HEK293 (cell line): Measurements from ENCODE around the gene LY6G6F.

Experiments used
- CTCF ChIA-PET: fragments of 350-600 bp; formaldehyde crosslinking; extraction: SDS; loops from one replicate; lab custom pipeline; 2021; ENCODE audit warnings: antibody characterized with exemption; lab: Yijun Ruan, JAX
- POLR2A ChIA-PET: fragments of 300-600 bp; formaldehyde crosslinking; extraction: SDS; loops from one replicate; lab custom pipeline; 2020; ENCODE audit warnings: antibody characterized with exemption, inconsistent platforms; lab: Yijun Ruan, JAX
- H3K27ac ChIP-seq: fragments of 200-500 bp; sonication (Bioruptor generic); 2 replicates; pipeline ENCODE4 v1.5.1; 2014; ENCODE audit warnings: low read depth, low read length, control low read depth, inconsistent platforms; ENCODE audit errors: extremely low read depth
- H3K36me3 ChIP-seq, 2 experiments: fragments of 200-500 bp in 1 of 2; sonication (Bioruptor generic) in 1 of 2; 1 replicate in 1 of 2; 2 replicates in 1 of 2; pipeline ENCODE4 v1.5.1; 2014 to 2017; ENCODE audit warnings: inconsistent platforms in 2 of 2, low read length in 2 of 2; ENCODE audit not compliant: control insufficient read depth in 2 of 2, insufficient read depth in 1 of 2
- H3K4me1 ChIP-seq: fragments of 200-500 bp; sonication (Bioruptor generic); 2 replicates; pipeline ENCODE4 v1.5.1; 2014; ENCODE audit warnings: mild to moderate bottlenecking, low read length, inconsistent platforms; ENCODE audit not compliant: control insufficient read depth, insufficient read depth
- H3K4me3 ChIP-seq: 2 replicates; pipeline ENCODE4 v1.5.1; 2011; ENCODE audit warnings: low read depth, mild to moderate bottlenecking, control low read depth, low read length, moderate library complexity
- H3K9me3 ChIP-seq: fragments of 200-500 bp; sonication (Bioruptor generic); 2 replicates; pipeline ENCODE4 v1.5.1; 2014; ENCODE audit warnings: low read depth, low read length, inconsistent platforms; ENCODE audit not compliant: control insufficient read depth, insufficient read depth
- GLIS2 ChIP-seq: fragments of 450-650 bp; formaldehyde crosslinking; IDR thresholded peaks from 2 replicates; pipeline ENCODE4 v1.5.1; 2016; ENCODE audit warnings: missing biosample characterization, missing genetic modification characterization
- KLF7 ChIP-seq: fragments of 450-650 bp; formaldehyde crosslinking; IDR thresholded peaks from 2 replicates; pipeline ENCODE4 v1.5.1; 2016; ENCODE audit warnings: missing biosample characterization, missing genetic modification characterization, borderline replicate concordance
- KLF9 ChIP-seq: fragments of 450-650 bp; formaldehyde crosslinking; IDR thresholded peaks from 2 replicates; pipeline ENCODE4 v1.5.1; 2016; ENCODE audit warnings: missing biosample characterization, missing genetic modification characterization, low read depth
- OVOL3 ChIP-seq: fragments of 450-650 bp; formaldehyde crosslinking; IDR thresholded peaks from 2 replicates; pipeline ENCODE4 v1.5.1; 2016; ENCODE audit warnings: missing biosample characterization, missing genetic modification characterization
- SP2 ChIP-seq: fragments of 450-650 bp; formaldehyde crosslinking; IDR thresholded peaks from 2 replicates; pipeline ENCODE4 v1.5.1; 2016; ENCODE audit warnings: missing biosample characterization, missing genetic modification characterization
- ZBTB21 ChIP-seq: fragments of 450-650 bp; formaldehyde crosslinking; IDR thresholded peaks from 2 replicates; pipeline ENCODE4 v1.5.1; 2017; ENCODE audit warnings: missing biosample characterization, missing genetic modification characterization
- ZBTB8A ChIP-seq: fragments of 450-650 bp; formaldehyde crosslinking; IDR thresholded peaks from 2 replicates; pipeline ENCODE4 v1.5.1; 2016; ENCODE audit warnings: missing biosample characterization, missing genetic modification characterization
- ZFHX2 ChIP-seq: fragments of 450-650 bp; formaldehyde crosslinking; conservative IDR thresholded peaks from 2 replicates; pipeline ENCODE4 v1.5.1; 2016; ENCODE audit warnings: missing biosample characterization, missing genetic modification characterization
- ZNF114 ChIP-seq: fragments of 450-650 bp; formaldehyde crosslinking; IDR thresholded peaks from 2 replicates; pipeline ENCODE4 v1.5.0; 2017; ENCODE audit warnings: missing biosample characterization, missing genetic modification characterization
- ZNF121 ChIP-seq: fragments of 450-650 bp; formaldehyde crosslinking; IDR thresholded peaks from 2 replicates; pipeline ENCODE4 v1.5.1; 2016; ENCODE audit warnings: missing biosample characterization, missing genetic modification characterization
- ZNF140 ChIP-seq: fragments of 450-650 bp; formaldehyde crosslinking; IDR thresholded peaks from 2 replicates; pipeline ENCODE4 v1.5.1; 2016; ENCODE audit warnings: missing biosample characterization, missing genetic modification characterization
- ZNF184 ChIP-seq: fragments of 450-650 bp; IDR thresholded peaks from 2 replicates; pipeline ENCODE4 v1.5.1; 2018; ENCODE audit warnings: missing biosample characterization, mild to moderate bottlenecking, missing genetic modification characterization
- ZNF2 ChIP-seq: fragments of 450-650 bp; formaldehyde crosslinking; IDR thresholded peaks from 2 replicates; pipeline ENCODE4 v1.5.1; 2016; ENCODE audit warnings: missing biosample characterization, missing genetic modification characterization
- ZNF248 ChIP-seq: fragments of 450-650 bp; formaldehyde crosslinking; IDR thresholded peaks from 2 replicates; pipeline ENCODE4 v1.5.1; 2017; ENCODE audit warnings: missing biosample characterization, missing genetic modification characterization
- ZNF302 ChIP-seq: fragments of 450-650 bp; formaldehyde crosslinking; IDR thresholded peaks from 2 replicates; pipeline ENCODE4 v1.5.1; 2016; ENCODE audit warnings: missing biosample characterization, missing genetic modification characterization, low read depth
- ZNF394 ChIP-seq: fragments of 450-650 bp; formaldehyde crosslinking; IDR thresholded peaks from 2 replicates; pipeline ENCODE4 v1.5.1; 2016; ENCODE audit warnings: missing biosample characterization, missing genetic modification characterization, mild to moderate bottlenecking, moderate library complexity, borderline replicate concordance
- ZNF423 ChIP-seq: fragments of 450-650 bp; formaldehyde crosslinking; IDR thresholded peaks from 2 replicates; pipeline ENCODE4 v1.5.1; 2016; ENCODE audit warnings: missing biosample characterization, missing genetic modification characterization
- ZNF514 ChIP-seq: fragments of 450-650 bp; formaldehyde crosslinking; IDR thresholded peaks from 2 replicates; pipeline ENCODE4 v1.5.1; 2016; ENCODE audit warnings: missing biosample characterization, missing genetic modification characterization
- ZNF558 ChIP-seq: fragments of 450-650 bp; formaldehyde crosslinking; IDR thresholded peaks from 2 replicates; pipeline ENCODE4 v1.5.1; 2016; ENCODE audit warnings: missing biosample characterization, missing genetic modification characterization
- ZNF626 ChIP-seq: fragments of 450-650 bp; sonication (Bioruptor Pico); formaldehyde crosslinking; IDR thresholded peaks from 2 replicates; pipeline ENCODE4 v1.5.1; 2018; ENCODE audit warnings: missing biosample characterization, missing genetic modification characterization, inconsistent platforms
- ZNF837 ChIP-seq: fragments of 450-650 bp; formaldehyde crosslinking; IDR thresholded peaks from 2 replicates; pipeline ENCODE4 v1.5.1; 2016; ENCODE audit warnings: missing biosample characterization, missing genetic modification characterization
- ZNF843 ChIP-seq: fragments of 450-650 bp; formaldehyde crosslinking; IDR thresholded peaks from 2 replicates; pipeline ENCODE4 v1.5.1; 2016; ENCODE audit warnings: missing biosample characterization, missing genetic modification characterization
- ZSCAN16 ChIP-seq: fragments of 450-650 bp; formaldehyde crosslinking; IDR thresholded peaks from 2 replicates; pipeline ENCODE4 v1.5.1; 2016; ENCODE audit warnings: missing biosample characterization, missing genetic modification characterization
- ZXDB ChIP-seq: fragments of 450-650 bp; formaldehyde crosslinking; IDR thresholded peaks from 2 replicates; pipeline ENCODE4 v1.5.1; 2016; ENCODE audit warnings: missing biosample characterization, missing genetic modification characterization
- TF ChIP-seq, protein P1 (sequence below): fragments of 450-650 bp; formaldehyde crosslinking; IDR thresholded peaks from 2 replicates; pipeline ENCODE4 v1.5.1; 2017; ENCODE audit warnings: missing biosample characterization, missing genetic modification characterization
- TF ChIP-seq, protein P2 (sequence below): fragments of 450-650 bp; formaldehyde crosslinking; IDR thresholded peaks from 2 replicates; pipeline ENCODE4 v1.5.1; 2016; ENCODE audit warnings: missing biosample characterization, missing genetic modification characterization
- TF ChIP-seq, protein P3 (sequence below): fragments of 450-650 bp; formaldehyde crosslinking; IDR thresholded peaks from 2 replicates; pipeline ENCODE4 v1.5.1; 2016; ENCODE audit warnings: missing biosample characterization, missing genetic modification characterization
- TF ChIP-seq, protein P4 (sequence below): fragments of 450-650 bp; formaldehyde crosslinking; IDR thresholded peaks from 2 replicates; pipeline ENCODE4 v1.5.1; 2017; ENCODE audit warnings: missing biosample characterization, missing genetic modification characterization
- TF ChIP-seq, protein P5 (sequence below): fragments of 450-650 bp; formaldehyde crosslinking; IDR thresholded peaks from 2 replicates; pipeline ENCODE4 v1.5.0; 2017; ENCODE audit warnings: missing biosample characterization, missing genetic modification characterization, borderline replicate concordance

The LY6G6F gene

DNA sequence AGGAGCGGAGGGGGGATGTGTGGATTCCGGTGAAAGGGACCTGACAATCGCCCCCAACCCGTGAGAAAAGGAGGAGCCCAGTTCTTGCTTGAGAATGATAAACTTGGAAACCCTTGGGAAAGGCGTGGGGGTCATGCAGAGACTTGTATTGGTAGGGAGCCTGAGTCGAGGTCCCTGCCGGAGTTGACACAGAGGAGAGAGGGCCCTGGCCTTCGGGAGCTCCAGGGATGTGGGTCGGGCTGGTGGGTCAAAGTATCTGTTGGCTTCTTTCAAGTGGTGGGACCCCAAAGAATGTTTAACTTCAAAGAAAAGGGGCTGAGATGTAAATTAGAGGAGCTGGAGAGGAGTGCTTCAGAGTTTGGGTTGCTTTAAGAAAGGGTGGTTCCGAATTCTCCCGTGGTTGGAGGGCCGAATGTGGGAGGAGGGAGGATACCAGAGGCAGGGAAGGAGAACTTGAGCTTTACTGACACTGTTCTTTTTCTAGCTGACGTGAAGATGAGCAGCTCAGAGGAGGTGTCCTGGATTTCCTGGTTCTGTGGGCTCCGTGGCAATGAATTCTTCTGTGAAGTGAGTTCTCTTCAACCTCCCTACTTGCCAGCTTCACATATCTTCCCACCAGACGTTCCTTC lies 40.2 kb upstream of the LY6G6F start (continued):
- TF ChIP-seq, protein P1, sequence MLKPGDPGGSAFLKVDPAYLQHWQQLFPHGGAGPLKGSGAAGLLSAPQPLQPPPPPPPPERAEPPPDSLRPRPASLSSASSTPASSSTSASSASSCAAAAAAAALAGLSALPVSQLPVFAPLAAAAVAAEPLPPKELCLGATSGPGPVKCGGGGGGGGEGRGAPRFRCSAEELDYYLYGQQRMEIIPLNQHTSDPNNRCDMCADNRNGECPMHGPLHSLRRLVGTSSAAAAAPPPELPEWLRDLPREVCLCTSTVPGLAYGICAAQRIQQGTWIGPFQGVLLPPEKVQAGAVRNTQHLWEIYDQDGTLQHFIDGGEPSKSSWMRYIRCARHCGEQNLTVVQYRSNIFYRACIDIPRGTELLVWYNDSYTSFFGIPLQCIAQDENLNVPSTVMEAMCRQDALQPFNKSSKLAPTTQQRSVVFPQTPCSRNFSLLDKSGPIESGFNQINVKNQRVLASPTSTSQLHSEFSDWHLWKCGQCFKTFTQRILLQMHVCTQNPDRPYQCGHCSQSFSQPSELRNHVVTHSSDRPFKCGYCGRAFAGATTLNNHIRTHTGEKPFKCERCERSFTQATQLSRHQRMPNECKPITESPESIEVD (tag by site-specific recombination), result no peak
- no peak for TF ChIP-seq ZNF248 (tag by site-specific recombination)
- TF ChIP-seq, protein P2, sequence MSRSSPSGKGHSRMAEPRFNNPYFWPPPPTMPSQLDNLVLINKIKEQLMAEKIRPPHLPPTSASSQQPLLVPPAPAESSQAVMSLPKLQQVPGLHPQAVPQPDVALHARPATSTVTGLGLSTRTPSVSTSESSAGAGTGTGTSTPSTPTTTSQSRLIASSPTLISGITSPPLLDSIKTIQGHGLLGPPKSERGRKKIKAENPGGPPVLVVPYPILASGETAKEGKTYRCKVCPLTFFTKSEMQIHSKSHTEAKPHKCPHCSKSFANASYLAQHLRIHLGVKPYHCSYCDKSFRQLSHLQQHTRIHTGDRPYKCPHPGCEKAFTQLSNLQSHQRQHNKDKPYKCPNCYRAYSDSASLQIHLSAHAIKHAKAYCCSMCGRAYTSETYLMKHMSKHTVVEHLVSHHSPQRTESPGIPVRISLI (tag by site-specific recombination), result no peak
- no peak for TF ChIP-seq ZNF514
- TF ChIP-seq KLF7, result no peak
- no peak for TF ChIP-seq ZNF302
- no peak for TF ChIP-seq ZNF843 (tag by site-specific recombination)
- no peak for TF ChIP-seq ZBTB8A (tag by site-specific recombination)
- TF ChIP-seq, protein P3, sequence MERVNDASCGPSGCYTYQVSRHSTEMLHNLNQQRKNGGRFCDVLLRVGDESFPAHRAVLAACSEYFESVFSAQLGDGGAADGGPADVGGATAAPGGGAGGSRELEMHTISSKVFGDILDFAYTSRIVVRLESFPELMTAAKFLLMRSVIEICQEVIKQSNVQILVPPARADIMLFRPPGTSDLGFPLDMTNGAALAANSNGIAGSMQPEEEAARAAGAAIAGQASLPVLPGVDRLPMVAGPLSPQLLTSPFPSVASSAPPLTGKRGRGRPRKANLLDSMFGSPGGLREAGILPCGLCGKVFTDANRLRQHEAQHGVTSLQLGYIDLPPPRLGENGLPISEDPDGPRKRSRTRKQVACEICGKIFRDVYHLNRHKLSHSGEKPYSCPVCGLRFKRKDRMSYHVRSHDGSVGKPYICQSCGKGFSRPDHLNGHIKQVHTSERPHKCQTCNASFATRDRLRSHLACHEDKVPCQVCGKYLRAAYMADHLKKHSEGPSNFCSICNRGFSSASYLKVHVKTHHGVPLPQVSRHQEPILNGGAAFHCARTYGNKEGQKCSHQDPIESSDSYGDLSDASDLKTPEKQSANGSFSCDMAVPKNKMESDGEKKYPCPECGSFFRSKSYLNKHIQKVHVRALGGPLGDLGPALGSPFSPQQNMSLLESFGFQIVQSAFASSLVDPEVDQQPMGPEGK, result no peak
- TF ChIP-seq ZNF121 (tag by site-specific recombination), result no peak
- TF ChIP-seq SP2 (tag by site-specific recombination), result no peak
- TF ChIP-seq ZNF837 (tag by site-specific recombination), result no peak
- no peak for TF ChIP-seq ZFHX2 (tag by site-specific recombination)
- no peak for TF ChIP-seq ZNF558 (tag by site-specific recombination)
- TF ChIP-seq ZNF184 (tag by site-specific recombination), result no peak

DNA sequence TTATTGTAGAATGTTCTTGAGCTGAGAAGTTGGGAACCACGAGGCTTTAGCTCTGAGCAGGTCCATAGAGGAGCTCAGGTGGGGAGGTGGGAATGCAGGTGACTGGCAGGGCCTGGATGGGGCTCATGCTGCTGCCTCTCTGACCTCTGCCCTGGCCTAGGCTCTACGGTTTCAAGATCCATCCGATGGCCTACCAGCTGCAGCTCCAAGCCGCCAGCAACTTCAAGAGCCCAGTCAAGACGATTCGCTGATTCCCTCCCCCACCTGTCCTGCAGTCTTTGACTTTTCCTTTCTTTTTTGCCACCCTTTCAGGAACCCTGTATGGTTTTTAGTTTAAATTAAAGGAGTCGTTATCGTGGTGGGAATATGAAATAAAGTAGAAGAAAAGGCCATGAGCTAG lies 37.0 kb upstream of the LY6G6F start, which contains the start of gene LY6G5B:
LY6G5B (plus strand) TSS at position 301 of the 400 bp plus-strand sequence. CDS start 975 bp downstream, outside the sequence.
- POLR2A ChIA-PET, result interaction anchor here (0.9 to 1.1 kb wide), 2 partner anchors 9 to 445 kb away, joined by 3 to 9 read pairs; partner anchors contain the start of gene C6orf47
- Histone ChIP-seq H3K9me3 (no peaks in the 10 kb centered on the region), H3K27ac (no peak within 1 kb of the TSS), H3K4me1 (no peaks in the 10 kb centered on the region), H3K4me3 (no peak within 1 kb of the TSS), H3K36me3 (peaks cover 48 to 71% of the 10 kb centered on the region in 2 experiments)
- CTCF ChIA-PET, result interaction anchor here (1.1 kb wide), 1 partner anchor 21 kb away, joined by 3 read pairs; no protein-coding TSS in a partner anchor
- TF ChIP-seq, protein P4, sequence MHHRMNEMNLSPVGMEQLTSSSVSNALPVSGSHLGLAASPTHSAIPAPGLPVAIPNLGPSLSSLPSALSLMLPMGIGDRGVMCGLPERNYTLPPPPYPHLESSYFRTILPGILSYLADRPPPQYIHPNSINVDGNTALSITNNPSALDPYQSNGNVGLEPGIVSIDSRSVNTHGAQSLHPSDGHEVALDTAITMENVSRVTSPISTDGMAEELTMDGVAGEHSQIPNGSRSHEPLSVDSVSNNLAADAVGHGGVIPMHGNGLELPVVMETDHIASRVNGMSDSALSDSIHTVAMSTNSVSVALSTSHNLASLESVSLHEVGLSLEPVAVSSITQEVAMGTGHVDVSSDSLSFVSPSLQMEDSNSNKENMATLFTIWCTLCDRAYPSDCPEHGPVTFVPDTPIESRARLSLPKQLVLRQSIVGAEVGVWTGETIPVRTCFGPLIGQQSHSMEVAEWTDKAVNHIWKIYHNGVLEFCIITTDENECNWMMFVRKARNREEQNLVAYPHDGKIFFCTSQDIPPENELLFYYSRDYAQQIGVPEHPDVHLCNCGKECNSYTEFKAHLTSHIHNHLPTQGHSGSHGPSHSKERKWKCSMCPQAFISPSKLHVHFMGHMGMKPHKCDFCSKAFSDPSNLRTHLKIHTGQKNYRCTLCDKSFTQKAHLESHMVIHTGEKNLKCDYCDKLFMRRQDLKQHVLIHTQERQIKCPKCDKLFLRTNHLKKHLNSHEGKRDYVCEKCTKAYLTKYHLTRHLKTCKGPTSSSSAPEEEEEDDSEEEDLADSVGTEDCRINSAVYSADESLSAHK (tag by site-specific recombination), result no peak
- no peak for TF ChIP-seq KLF9
- no peak for TF ChIP-seq ZXDB (tag by site-specific recombination)
- TF ChIP-seq ZNF114 (tag by site-specific recombination), result no peak
- TF ChIP-seq ZSCAN16 (tag by site-specific recombination), result no peak
- no peak for TF ChIP-seq ZNF626 (tag by site-specific recombination)
- TF ChIP-seq OVOL3 (tag by site-specific recombination), result no peak
- TF ChIP-seq KLF7, result no peak
- no peak for TF ChIP-seq ZNF140 (tag by site-specific recombination)
- no peak for TF ChIP-seq ZNF394
- TF ChIP-seq ZBTB21 (tag by site-specific recombination), result no peak
- TF ChIP-seq ZNF423 (tag by site-specific recombination), result no peak
- TF ChIP-seq ZNF2 (tag by site-specific recombination), result no peak
- TF ChIP-seq GLIS2, result no peak
- TF ChIP-seq, protein P5, sequence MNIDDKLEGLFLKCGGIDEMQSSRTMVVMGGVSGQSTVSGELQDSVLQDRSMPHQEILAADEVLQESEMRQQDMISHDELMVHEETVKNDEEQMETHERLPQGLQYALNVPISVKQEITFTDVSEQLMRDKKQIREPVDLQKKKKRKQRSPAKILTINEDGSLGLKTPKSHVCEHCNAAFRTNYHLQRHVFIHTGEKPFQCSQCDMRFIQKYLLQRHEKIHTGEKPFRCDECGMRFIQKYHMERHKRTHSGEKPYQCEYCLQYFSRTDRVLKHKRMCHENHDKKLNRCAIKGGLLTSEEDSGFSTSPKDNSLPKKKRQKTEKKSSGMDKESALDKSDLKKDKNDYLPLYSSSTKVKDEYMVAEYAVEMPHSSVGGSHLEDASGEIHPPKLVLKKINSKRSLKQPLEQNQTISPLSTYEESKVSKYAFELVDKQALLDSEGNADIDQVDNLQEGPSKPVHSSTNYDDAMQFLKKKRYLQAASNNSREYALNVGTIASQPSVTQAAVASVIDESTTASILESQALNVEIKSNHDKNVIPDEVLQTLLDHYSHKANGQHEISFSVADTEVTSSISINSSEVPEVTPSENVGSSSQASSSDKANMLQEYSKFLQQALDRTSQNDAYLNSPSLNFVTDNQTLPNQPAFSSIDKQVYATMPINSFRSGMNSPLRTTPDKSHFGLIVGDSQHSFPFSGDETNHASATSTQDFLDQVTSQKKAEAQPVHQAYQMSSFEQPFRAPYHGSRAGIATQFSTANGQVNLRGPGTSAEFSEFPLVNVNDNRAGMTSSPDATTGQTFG (tag by site-specific recombination), result no peak
